ENCODE data around the gene MSMP. TPM values are rescaled to one million over a fixed set of nuclear protein-coding genes. Genes with fewer than 3 reads are reported as not detected.

Gene MSMP
- total and polyA plus RNA-seq, 10 of the 15 experiments (the other 5 are each of a cell fraction or from before 2014, with no cell fraction given): 0.33 to 2.4 (median 0.86) TPM; not detected in 4

DNA sequence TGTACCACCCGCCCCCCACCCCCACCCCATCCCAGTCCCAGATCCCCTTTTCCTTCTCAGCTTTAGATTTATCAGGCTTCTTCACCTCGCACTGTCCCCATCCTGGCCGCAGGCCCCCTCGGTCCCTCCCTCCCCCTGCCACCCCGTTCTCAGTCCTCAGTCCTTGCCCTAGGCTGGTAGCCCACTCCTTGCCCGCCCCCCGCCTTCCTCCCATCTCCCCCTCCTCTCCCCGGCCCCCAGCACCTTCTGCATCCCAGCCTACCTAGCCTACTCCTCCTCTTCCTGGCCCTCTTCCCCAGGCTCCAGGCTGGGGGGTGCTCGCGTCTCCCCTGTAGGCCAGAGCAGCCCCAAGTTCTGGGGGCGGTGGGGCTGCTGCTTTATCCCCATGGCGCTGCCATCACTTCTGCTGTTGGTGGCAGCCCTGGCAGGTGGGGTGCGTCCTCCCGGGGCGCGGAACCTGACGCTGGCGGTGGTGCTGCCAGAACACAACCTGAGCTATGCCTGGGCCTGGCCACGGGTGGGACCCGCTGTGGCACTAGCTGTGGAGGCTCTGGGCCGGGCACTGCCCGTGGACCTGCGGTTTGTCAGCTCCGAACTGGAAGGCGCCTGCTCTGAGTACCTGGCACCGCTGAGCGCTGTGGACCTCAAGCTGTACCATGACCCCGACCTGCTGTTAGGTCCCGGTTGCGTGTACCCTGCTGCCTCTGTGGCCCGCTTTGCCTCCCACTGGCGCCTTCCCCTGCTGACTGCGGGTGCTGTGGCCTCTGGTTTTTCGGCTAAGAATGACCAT, 38.1 kb upstream of the MSMP start:
- Histone ChIP-seq H3K79me2 (ENCODE audit: control insufficient read depth, insufficient read depth, low read length) (no peaks in the 10 kb centered on the region), H3K27ac (ENCODE audit: control insufficient read depth, insufficient read depth) (no peak overlapping the region), H3K9ac (ENCODE audit: control insufficient read depth, insufficient read depth, low read length) (no peak overlapping the region), H3K27me3 (replicated peaks in 1 of 2; ENCODE audit: control insufficient read depth in 2 of 2, insufficient read depth in 2 of 2, low read length in 1 of 2) (no peaks in the 10 kb centered on the region), H2AFZ (ENCODE audit: control insufficient read depth, low read depth, low read length) (no peak overlapping the region), H3K36me3 (ENCODE audit: control insufficient read depth in 2 of 2, insufficient read depth in 2 of 2, low read length in 1 of 2) (no peaks in the 10 kb centered on the region; a peak in 3 of 4 replicates), H4K20me1 (ENCODE audit: control insufficient read depth, insufficient read depth) (no peaks in the 10 kb centered on the region; the same call in 1 of the 2 replicates), H3K9me3 (replicated peaks; ENCODE audit: control insufficient read depth, insufficient read depth, low read length) (no peaks in the 10 kb centered on the region), H3K4me1 (ENCODE audit: control insufficient read depth, insufficient read depth, low read length) (peaks cover 5% of the 10 kb centered on the region), H3K4me2 (ENCODE audit: control insufficient read depth, insufficient read depth) (no peak overlapping the region), H3K4me3 (no peak overlapping the region)
- TF ChIP-seq KAT2A (conservative IDR thresholded peaks at IDR 0.05; ENCODE audit: control insufficient read depth, low read depth, low read length) (no peak), ESRRA (IDR thresholded peaks at IDR 0.05; ENCODE audit: low read length) (no peak), CBX5 (IDR thresholded peaks at IDR 0.05; ENCODE audit: low read depth) (no peak), GABPA (IDR thresholded peaks at IDR 0.05; ENCODE audit: low read depth) (no peak), SPI1 (IDR thresholded peaks at IDR 0.05; ENCODE audit: borderline replicate concordance, insufficient read depth, low read depth, low read length) (no peak), NR2C2 (IDR thresholded peaks at IDR 0.05; ENCODE audit: borderline replicate concordance, control insufficient read depth, insufficient read length, low read depth) (no peak), MTA2 (IDR thresholded peaks at IDR 0.05; ENCODE audit: low read depth) (no peak), NR2C1 (IDR thresholded peaks at IDR 0.05) (no peak), SREBF1 (IDR thresholded peaks at IDR 0.05; ENCODE audit: low read length) (no peak)
- TF ChIP-seq, protein P1, sequence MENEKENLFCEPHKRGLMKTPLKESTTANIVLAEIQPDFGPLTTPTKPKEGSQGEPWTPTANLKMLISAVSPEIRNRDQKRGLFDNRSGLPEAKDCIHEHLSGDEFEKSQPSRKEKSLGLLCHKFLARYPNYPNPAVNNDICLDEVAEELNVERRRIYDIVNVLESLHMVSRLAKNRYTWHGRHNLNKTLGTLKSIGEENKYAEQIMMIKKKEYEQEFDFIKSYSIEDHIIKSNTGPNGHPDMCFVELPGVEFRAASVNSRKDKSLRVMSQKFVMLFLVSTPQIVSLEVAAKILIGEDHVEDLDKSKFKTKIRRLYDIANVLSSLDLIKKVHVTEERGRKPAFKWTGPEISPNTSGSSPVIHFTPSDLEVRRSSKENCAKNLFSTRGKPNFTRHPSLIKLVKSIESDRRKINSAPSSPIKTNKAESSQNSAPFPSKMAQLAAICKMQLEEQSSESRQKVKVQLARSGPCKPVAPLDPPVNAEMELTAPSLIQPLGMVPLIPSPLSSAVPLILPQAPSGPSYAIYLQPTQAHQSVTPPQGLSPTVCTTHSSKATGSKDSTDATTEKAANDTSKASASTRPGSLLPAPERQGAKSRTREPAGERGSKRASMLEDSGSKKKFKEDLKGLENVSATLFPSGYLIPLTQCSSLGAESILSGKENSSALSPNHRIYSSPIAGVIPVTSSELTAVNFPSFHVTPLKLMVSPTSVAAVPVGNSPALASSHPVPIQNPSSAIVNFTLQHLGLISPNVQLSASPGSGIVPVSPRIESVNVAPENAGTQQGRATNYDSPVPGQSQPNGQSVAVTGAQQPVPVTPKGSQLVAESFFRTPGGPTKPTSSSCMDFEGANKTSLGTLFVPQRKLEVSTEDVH (IDR thresholded peaks at IDR 0.05; ENCODE audit: low read depth, partially characterized antibody): no peak
- TF ChIP-seq, protein P2, sequence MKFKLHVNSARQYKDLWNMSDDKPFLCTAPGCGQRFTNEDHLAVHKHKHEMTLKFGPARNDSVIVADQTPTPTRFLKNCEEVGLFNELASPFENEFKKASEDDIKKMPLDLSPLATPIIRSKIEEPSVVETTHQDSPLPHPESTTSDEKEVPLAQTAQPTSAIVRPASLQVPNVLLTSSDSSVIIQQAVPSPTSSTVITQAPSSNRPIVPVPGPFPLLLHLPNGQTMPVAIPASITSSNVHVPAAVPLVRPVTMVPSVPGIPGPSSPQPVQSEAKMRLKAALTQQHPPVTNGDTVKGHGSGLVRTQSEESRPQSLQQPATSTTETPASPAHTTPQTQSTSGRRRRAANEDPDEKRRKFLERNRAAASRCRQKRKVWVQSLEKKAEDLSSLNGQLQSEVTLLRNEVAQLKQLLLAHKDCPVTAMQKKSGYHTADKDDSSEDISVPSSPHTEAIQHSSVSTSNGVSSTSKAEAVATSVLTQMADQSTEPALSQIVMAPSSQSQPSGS (IDR thresholded peaks at IDR 0.05; ENCODE audit: low read length): no peak
- TF ChIP-seq, protein P3, sequence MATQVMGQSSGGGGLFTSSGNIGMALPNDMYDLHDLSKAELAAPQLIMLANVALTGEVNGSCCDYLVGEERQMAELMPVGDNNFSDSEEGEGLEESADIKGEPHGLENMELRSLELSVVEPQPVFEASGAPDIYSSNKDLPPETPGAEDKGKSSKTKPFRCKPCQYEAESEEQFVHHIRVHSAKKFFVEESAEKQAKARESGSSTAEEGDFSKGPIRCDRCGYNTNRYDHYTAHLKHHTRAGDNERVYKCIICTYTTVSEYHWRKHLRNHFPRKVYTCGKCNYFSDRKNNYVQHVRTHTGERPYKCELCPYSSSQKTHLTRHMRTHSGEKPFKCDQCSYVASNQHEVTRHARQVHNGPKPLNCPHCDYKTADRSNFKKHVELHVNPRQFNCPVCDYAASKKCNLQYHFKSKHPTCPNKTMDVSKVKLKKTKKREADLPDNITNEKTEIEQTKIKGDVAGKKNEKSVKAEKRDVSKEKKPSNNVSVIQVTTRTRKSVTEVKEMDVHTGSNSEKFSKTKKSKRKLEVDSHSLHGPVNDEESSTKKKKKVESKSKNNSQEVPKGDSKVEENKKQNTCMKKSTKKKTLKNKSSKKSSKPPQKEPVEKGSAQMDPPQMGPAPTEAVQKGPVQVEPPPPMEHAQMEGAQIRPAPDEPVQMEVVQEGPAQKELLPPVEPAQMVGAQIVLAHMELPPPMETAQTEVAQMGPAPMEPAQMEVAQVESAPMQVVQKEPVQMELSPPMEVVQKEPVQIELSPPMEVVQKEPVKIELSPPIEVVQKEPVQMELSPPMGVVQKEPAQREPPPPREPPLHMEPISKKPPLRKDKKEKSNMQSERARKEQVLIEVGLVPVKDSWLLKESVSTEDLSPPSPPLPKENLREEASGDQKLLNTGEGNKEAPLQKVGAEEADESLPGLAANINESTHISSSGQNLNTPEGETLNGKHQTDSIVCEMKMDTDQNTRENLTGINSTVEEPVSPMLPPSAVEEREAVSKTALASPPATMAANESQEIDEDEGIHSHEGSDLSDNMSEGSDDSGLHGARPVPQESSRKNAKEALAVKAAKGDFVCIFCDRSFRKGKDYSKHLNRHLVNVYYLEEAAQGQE (IDR thresholded peaks at IDR 0.05; ENCODE audit: low read depth, low read length): no peak
- no TSS peak for BruUV-seq (replicated peaks)
- WGBS (ENCODE audit: insufficient coverage, insufficient replicate concordance, low lambda C conversion rate, missing lambda C conversion rate): 99% methylated on average over 24 of the region's 34 CpGs
- CTCF ChIA-PET: interaction anchor here (1.2 to 2.3 kb wide), 4 partner anchors 32 to 90 kb away, joined by 3 to 7 read pairs (median 6); no protein-coding TSS in a partner anchor
- SMC1A ChIA-PET (ENCODE audit: uncharacterized antibody, unreplicated experiment): interaction anchor here (0.5 kb wide), 1 partner anchor 15 kb away, joined by 3 read pairs; no protein-coding TSS in a partner anchor
- DNase-seq (ENCODE audit: low read depth, low spot score) (no peak), ATAC-seq (no peak), FAIRE-seq (no peak)
- intact Hi-C loops (cut with micrococcal nuclease; ENCODE audit: unreplicated experiment) (no loop called here), in situ Hi-C loops (cut with MboI) (no loop called here)
- RAD21 ChIA-PET (ENCODE audit: unreplicated experiment): interaction anchor here (1.1 kb wide), 1 partner anchor 34 kb away, joined by 4 read pairs; no protein-coding TSS in a partner anchor
- POLR2A ChIA-PET: no interaction called here

All from GM12878 (cell line).